ENCODE results near the gene ZNF425. TPM values are rescaled to one million over a fixed set of nuclear protein-coding genes. Genes with fewer than 3 reads are reported as not detected.
A peak's percentile ranks its signal among the peaks of the same experiment; 100 is the strongest.

ZNF425 gene
- total RNA-seq, 1 donor from 2014 or later = 1.2 TPM

DNA sequence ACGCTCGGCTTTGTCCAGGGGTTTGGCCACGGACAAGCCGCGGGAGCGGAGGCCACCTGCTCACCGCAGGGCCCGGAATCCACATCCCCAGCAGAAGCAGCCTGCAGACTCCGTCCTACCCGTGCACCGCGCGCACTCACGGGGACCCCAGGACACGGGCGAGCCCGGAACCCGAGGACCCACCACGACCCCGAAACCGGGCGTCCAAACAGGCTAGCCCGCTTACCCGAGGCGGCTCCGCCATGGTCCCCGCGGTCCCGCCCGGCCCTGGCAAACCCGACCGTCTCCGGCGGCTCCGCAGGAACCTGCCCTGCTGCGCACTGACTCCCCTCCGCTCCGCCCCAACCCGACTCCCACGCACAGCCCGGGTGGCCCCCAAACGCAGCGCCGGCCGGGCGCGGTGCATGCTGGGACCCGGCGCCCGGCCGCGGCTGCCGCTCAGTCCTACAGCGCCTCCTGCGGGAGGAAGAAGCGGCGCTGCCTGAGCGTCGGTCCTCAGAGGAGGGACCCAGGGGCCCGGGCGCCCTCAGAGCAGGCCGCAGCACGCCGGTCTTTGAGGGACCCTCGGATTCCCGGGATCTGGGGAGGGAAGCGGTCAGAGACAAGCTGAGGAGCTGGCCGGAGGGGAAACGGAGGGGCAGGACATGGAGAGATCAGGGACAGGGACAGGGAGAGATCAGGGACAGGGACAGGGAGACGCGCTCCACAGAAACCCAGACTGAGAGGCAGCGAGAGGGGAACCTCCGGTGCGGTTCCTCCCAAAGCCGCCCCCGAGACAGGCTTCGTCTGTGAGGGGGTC, 35.5 kb downstream of the ZNF425 start, which contains the start of gene ZNF786:
Gene ZNF786, minus strand, starts transcription at position 322 of the 799 bp plus-strand sequence. Its CDS starts 78 bp downstream, at position 244.
- DNase-seq (peak; percentile 92), ATAC-seq (peak; percentile 98 to 99)
- intact Hi-C loops (cut with DNase I) = loop anchor here (10.0 kb wide), 1 partner anchor 86 kb away; no protein-coding TSS in a partner anchor
- TF ChIP-seq, protein P1, sequence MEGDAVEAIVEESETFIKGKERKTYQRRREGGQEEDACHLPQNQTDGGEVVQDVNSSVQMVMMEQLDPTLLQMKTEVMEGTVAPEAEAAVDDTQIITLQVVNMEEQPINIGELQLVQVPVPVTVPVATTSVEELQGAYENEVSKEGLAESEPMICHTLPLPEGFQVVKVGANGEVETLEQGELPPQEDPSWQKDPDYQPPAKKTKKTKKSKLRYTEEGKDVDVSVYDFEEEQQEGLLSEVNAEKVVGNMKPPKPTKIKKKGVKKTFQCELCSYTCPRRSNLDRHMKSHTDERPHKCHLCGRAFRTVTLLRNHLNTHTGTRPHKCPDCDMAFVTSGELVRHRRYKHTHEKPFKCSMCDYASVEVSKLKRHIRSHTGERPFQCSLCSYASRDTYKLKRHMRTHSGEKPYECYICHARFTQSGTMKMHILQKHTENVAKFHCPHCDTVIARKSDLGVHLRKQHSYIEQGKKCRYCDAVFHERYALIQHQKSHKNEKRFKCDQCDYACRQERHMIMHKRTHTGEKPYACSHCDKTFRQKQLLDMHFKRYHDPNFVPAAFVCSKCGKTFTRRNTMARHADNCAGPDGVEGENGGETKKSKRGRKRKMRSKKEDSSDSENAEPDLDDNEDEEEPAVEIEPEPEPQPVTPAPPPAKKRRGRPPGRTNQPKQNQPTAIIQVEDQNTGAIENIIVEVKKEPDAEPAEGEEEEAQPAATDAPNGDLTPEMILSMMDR (IDR thresholded peaks at IDR 0.05) = peak; percentile 90
- H3K36me3 ChIP-seq = no peaks in the 10 kb centered on the region
- no peaks in the 10 kb centered on the region for H3K27me3 ChIP-seq (ENCODE audit: low read depth)
- peak within 1 kb of the TSS; percentile 94 for H3K4me3 ChIP-seq
- H3K9me3 ChIP-seq = no peaks in the 10 kb centered on the region
- peaks cover 20% of the 10 kb centered on the region for H3K4me1 ChIP-seq
- H3K27ac ChIP-seq = peak within 1 kb of the TSS; percentile 98

DNA sequence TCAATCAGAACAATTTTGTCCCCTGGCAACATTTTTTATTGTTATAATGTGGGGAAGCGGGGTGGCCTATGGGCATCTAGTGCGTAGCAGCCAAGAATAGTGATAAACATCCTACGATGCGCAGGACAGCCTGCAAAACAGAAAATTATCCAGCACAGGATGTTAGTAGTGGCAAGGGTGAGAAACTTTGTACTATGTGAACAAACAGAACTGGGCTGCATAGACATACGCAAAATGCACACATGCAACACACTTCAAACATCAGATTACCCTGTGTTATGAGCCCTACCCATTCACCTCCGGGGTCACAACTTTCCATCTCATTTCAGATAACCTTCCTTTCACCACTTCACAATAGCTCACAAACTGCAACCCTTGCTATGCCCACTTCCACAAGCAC, 38.7 kb downstream of the ZNF425 start:
- ATAC-seq (no peak), DNase-seq (no peak)
- Histone ChIP-seq H3K4me3 (no peak overlapping the region), H3K4me1 (peaks cover 20% of the 10 kb centered on the region), H3K27me3 (ENCODE audit: low read depth) (no peaks in the 10 kb centered on the region), H3K36me3 (no peaks in the 10 kb centered on the region), H3K9me3 (no peaks in the 10 kb centered on the region), H3K27ac (no peak overlapping the region)
- intact Hi-C loops (cut with DNase I) = no loop called here
- TF ChIP-seq, protein P1 (IDR thresholded peaks at IDR 0.05) = no peak

DNA sequence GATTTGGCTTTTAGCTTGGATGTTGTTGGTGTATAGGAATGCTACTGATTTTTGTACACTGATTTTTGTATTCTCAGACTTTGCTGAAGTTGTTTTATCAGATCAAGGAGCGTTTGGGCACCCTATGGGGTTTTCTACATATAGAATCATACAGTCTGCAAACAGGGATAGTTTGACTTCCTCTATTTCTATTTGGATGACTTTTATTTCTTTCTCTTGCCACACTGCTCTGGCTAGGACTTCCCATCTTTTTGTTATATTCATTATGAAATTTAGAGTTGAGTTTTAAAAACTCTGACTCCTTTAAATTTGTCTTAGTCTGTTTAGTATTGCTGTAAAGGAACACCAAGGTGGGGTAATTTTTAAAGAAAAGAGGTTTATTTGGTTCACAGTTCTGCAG, 40.3 kb downstream of the ZNF425 start:
- Histone ChIP-seq H3K27me3 (ENCODE audit: low read depth) (no peaks in the 10 kb centered on the region), H3K4me1 (peaks cover 13% of the 10 kb centered on the region), H3K4me3 (no peak overlapping the region), H3K27ac (no peak overlapping the region), H3K36me3 (no peaks in the 10 kb centered on the region), H3K9me3 (no peaks in the 10 kb centered on the region)
- intact Hi-C loops (cut with DNase I) = no loop called here
- DNase-seq = no peak
- TF ChIP-seq, protein P1 (IDR thresholded peaks at IDR 0.05) = no peak
- ATAC-seq = no peak

DNA sequence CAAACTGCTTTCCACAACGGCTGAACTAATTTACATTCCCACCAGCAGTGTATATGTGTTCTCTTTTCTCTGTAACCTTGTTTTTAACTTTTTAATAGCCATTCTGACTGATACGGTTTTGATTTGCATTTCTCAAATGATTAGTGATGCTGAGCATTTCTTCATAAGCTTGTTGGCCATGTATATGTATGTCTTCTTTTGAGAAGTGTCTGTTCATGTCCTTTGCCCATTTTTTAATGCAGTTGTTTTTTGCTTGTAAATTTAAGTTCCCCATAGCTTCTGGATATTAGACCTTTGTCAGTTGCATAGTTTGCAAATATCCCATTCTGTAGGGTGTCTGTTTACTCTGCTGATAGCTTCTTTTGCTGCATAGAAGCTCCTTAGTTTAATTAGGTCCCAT, 41.7 kb downstream of the ZNF425 start:
- TF ChIP-seq, protein P1 (IDR thresholded peaks at IDR 0.05) = no peak
- no peak for ATAC-seq
- no peaks in the 10 kb centered on the region for H3K36me3 ChIP-seq
- H3K9me3 ChIP-seq = no peaks in the 10 kb centered on the region
- no peaks in the 10 kb centered on the region for H3K27me3 ChIP-seq (ENCODE audit: low read depth)
- H3K4me3 ChIP-seq = no peak overlapping the region
- no peak overlapping the region for H3K27ac ChIP-seq
- DNase-seq = no peak
- H3K4me1 ChIP-seq = peaks cover 7% of the 10 kb centered on the region
- intact Hi-C loops (cut with DNase I) = no loop called here

DNA sequence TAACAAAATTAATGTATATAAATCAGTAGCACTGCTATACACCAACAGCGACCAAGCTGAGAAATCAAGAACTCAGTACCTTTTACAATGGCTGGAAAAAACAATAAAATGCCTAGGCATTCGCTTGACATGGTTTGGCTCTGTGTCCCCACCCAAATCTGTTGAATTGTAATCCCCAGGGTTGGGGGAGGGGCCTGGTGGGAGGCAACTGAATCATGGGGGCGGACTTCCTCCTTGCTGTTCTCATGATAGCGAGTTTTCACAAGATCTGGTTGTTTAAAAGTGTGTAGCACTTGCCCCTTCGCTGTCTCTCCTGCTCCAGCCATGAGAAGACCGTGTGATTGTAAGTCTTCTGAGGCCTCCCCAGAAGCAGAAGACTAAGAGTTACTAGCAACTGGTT, 44.2 kb downstream of the ZNF425 start:
- H3K4me3 ChIP-seq = no peak overlapping the region
- ATAC-seq = no peak
- TF ChIP-seq, protein P1 (IDR thresholded peaks at IDR 0.05) = no peak
- no peaks in the 10 kb centered on the region for H3K27me3 ChIP-seq (ENCODE audit: low read depth)
- no peaks in the 10 kb centered on the region for H3K9me3 ChIP-seq
- intact Hi-C loops (cut with DNase I) = no loop called here
- H3K36me3 ChIP-seq = peaks cover 4% of the 10 kb centered on the region
- no peak for DNase-seq
- no peak overlapping the region for H3K27ac ChIP-seq
- no peaks in the 10 kb centered on the region for H3K4me1 ChIP-seq
